CD4-positive, CD25-positive, alpha-beta regulatory T cell (primary cell): ENCODE data around the gene TMEM131L. TPM values are rescaled to one million over a fixed set of nuclear protein-coding genes. Genes with fewer than 3 reads are reported as not detected.

Experiments used
- ATAC-seq, 2 donors: fragments of 150-1000 bp; cut with Tn5 transposase; one replicate each; pipeline ENCODE4 v1.10.0; 2021; ENCODE audit warnings: low read depth in 2 of 2, moderate number of reproducible peaks in 2 of 2, moderate library complexity in 1 of 2
- DNase-seq, 3 donors: peaks; one replicate each; pipeline versions ENCODE4 v3.0.0 to v3.0.0-alpha.2; 2012 to 2022; ENCODE audit warnings: mixed read lengths in 1 of 3
- H3K27ac ChIP-seq: one replicate; pipeline ENCODE4 v1.7.0; 2013; ENCODE audit warnings: mild to moderate bottlenecking, low read length; ENCODE audit not compliant: insufficient read depth, poor library complexity, severe bottlenecking
- H3K27me3 ChIP-seq: one replicate; pipeline ENCODE4 v1.7.0; 2013; ENCODE audit warnings: low read length; ENCODE audit not compliant: control insufficient read depth, insufficient read depth
- H3K36me3 ChIP-seq: one replicate; pipeline ENCODE4 v1.7.0; 2013; ENCODE audit warnings: mild to moderate bottlenecking, low read length, moderate library complexity; ENCODE audit not compliant: control insufficient read depth, insufficient read depth
- H3K4me1 ChIP-seq: 2 replicates; pipeline ENCODE4 v1.7.0; 2013; ENCODE audit warnings: mild to moderate bottlenecking, low read length; ENCODE audit not compliant: insufficient read depth, control insufficient read depth, poor library complexity, severe bottlenecking
- H3K4me3 ChIP-seq: one replicate; pipeline ENCODE4 v1.7.0; 2013; ENCODE audit warnings: low read depth, mild to moderate bottlenecking, low read length, moderate library complexity
- H3K9me3 ChIP-seq, 2 experiments: 1 replicate in 1 of 2; 2 replicates in 1 of 2; pipeline ENCODE4 v1.7.0; 2013; ENCODE audit warnings: low read length in 2 of 2, mild to moderate bottlenecking in 1 of 2, moderate library complexity in 1 of 2; ENCODE audit not compliant: control insufficient read depth in 2 of 2
- H3K27ac Mint-ChIP-seq, 3 donors: one replicate each; pipeline ENCODE4 v1.8.0; 2020 to 2022; ENCODE audit warnings: mild to moderate bottlenecking in 3 of 3, mixed read lengths in 3 of 3, moderate library complexity in 2 of 3
- H3K27me3 Mint-ChIP-seq: one replicate; pipeline ENCODE4 v1.8.0; 2022; ENCODE audit warnings: mild to moderate bottlenecking, mixed read lengths
- H3K36me3 Mint-ChIP-seq: one replicate; pipeline ENCODE4 v1.8.0; 2020; ENCODE audit warnings: mixed read lengths
- H3K4me1 Mint-ChIP-seq, 4 donors: one replicate each; pipeline ENCODE4 v1.8.0; 2020 to 2022; ENCODE audit warnings: mixed read lengths in 4 of 4, mild to moderate bottlenecking in 1 of 4
- H3K4me3 Mint-ChIP-seq, 4 donors: one replicate each; pipeline ENCODE4 v1.8.0; 2020 to 2022; ENCODE audit warnings: mild to moderate bottlenecking in 4 of 4, mixed read lengths in 4 of 4, moderate library complexity in 3 of 4
- H3K9me3 Mint-ChIP-seq, 7 donors: one replicate each; pipeline ENCODE4 v1.8.0; 2020 to 2022; ENCODE audit warnings: mixed read lengths in 7 of 7, mild to moderate bottlenecking in 3 of 7, moderate library complexity in 2 of 7
- polyA plus RNA-seq, 4 donors: library from polyadenylated mRNA; unstranded; fragments of 300-500 nt; fragmentation: Illumina TruSeq; gene quantifications; one replicate each; pipeline ENCODE4 v1.2.3, GENCODE V29; 2021
- total RNA-seq: library from RNA; stranded (reverse); gene quantifications from one replicate; pipeline ENCODE4 v1.2.3, GENCODE V29; 2022

The TMEM131L gene
- total and polyA plus RNA-seq, 5 donors from 2014 or later, result 35.5 to 86.4 (median 44.1) TPM

- peak; percentile 85 for ATAC-seq
- Mint-ChIP-seq H3K4me3 (peak overlapping the region; percentile 40 to 92 (median 84)), H3K9me3 (no peaks in the 10 kb centered on the region), H3K27ac (peak overlapping the region; percentile 85 to 98 (median 93)), H3K36me3 (no peaks in the 10 kb centered on the region), H3K27me3 (no peaks in the 10 kb centered on the region), H3K4me1 (peaks cover 11 to 40% (median 21%) of the 10 kb centered on the region in 4 donors)
- H3K4me1 ChIP-seq, result peaks cover 24% of the 10 kb centered on the region
- H3K36me3 ChIP-seq, result no peaks in the 10 kb centered on the region
- DNase-seq, result peak in 2 of 3 donors; percentile 60 to 82
- H3K27ac ChIP-seq, result peak overlapping the region; percentile 80
- H3K9me3 ChIP-seq, result no peaks in the 10 kb centered on the region
- H3K27me3 ChIP-seq, result no peaks in the 10 kb centered on the region
- H3K4me3 ChIP-seq, result peak overlapping the region; percentile 84
These were observed 27.0 kb upstream of the TMEM131L start for GRCh38 chr4:153438916-153439756.

DNA sequence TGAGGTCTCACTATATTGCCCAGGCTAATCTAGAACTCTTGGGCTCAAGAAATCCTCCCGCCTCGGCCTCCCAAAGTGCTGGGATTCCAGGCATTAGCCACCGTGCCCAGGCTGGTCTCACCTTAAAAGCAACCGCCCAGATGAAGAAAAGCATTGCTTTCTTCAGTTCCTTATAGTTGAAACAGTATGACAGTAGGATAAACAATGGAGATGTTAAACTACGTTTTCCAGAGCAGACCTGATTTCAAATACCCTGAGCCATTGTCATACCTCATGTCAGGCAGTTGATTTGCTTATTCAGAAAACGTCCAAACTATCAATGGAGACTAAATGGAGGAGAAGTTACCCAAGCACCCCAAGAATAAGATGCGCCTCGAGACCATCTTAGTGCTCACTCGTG lies 26.3 kb upstream of the TMEM131L start:
- H3K4me3 Mint-ChIP-seq, result peak overlapping the region in 3 of 4 donors; percentile 15 to 85 (median 83)
- Histone ChIP-seq H3K36me3 (no peaks in the 10 kb centered on the region), H3K4me1 (peaks cover 19% of the 10 kb centered on the region), H3K9me3 (no peaks in the 10 kb centered on the region), H3K27me3 (no peaks in the 10 kb centered on the region), H3K4me3 (peak overlapping the region; percentile 31), H3K27ac (no peak overlapping the region)
- no peak for ATAC-seq
- H3K4me1 Mint-ChIP-seq, result peaks cover 11 to 34% (median 17%) of the 10 kb centered on the region in 4 donors
- no peaks in the 10 kb centered on the region for H3K9me3 Mint-ChIP-seq
- H3K36me3 Mint-ChIP-seq, result no peaks in the 10 kb centered on the region
- no peaks in the 10 kb centered on the region for H3K27me3 Mint-ChIP-seq
- peak overlapping the region in 1 of 3 donors; percentile 93 for H3K27ac Mint-ChIP-seq
- DNase-seq, result no peak

DNA sequence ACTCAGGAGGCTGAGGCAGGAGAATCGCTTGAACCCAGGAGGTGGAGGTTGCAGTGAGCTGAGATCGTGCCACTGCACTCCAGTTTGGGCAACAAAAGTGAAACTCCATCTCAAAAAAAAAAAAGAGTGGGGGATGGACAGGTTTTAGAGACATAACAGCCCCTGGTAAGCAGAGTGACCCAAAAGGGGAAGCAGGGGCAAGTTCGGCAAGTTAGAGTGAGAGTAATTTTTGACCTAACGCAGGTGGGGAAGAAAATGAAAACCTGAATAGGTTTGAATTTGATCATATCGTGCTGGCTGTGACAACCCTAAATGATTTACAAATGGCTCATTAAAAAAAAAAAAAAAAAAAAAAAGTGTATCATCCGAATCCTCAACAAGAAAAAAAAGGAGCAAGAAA lies 25.7 kb upstream of the TMEM131L start:
- Mint-ChIP-seq H3K4me3 (peak overlapping the region in 2 of 4 donors; percentile 29 to 78), H3K27me3 (no peaks in the 10 kb centered on the region), H3K9me3 (no peaks in the 10 kb centered on the region), H3K4me1 (peaks cover 11 to 34% (median 17%) of the 10 kb centered on the region in 4 donors), H3K27ac (no peak overlapping the region), H3K36me3 (no peaks in the 10 kb centered on the region)
- Histone ChIP-seq H3K27ac (no peak overlapping the region), H3K36me3 (no peaks in the 10 kb centered on the region), H3K4me1 (peaks cover 19% of the 10 kb centered on the region), H3K27me3 (no peaks in the 10 kb centered on the region), H3K9me3 (no peaks in the 10 kb centered on the region), H3K4me3 (no peak overlapping the region)
- ATAC-seq (no peak), DNase-seq (no peak)

GRCh38 chr4:153447175-153447905 lies 18.8 kb upstream of the TMEM131L start:
- peak overlapping the region in 1 of 3 donors; percentile 49 for H3K27ac Mint-ChIP-seq
- Histone ChIP-seq H3K27me3 (no peaks in the 10 kb centered on the region), H3K4me3 (no peak overlapping the region), H3K9me3 (no peaks in the 10 kb centered on the region), H3K27ac (no peak overlapping the region), H3K4me1 (peaks cover 14% of the 10 kb centered on the region), H3K36me3 (no peaks in the 10 kb centered on the region)
- ATAC-seq (no peak), DNase-seq (no peak)
- no peak overlapping the region for H3K4me3 Mint-ChIP-seq
- no peaks in the 10 kb centered on the region for H3K27me3 Mint-ChIP-seq
- peaks cover 0 to 1% (median 0%) of the 10 kb centered on the region in 7 donors for H3K9me3 Mint-ChIP-seq
- H3K4me1 Mint-ChIP-seq, result peaks cover 8 to 30% (median 16%) of the 10 kb centered on the region in 4 donors
- no peaks in the 10 kb centered on the region for H3K36me3 Mint-ChIP-seq

DNA sequence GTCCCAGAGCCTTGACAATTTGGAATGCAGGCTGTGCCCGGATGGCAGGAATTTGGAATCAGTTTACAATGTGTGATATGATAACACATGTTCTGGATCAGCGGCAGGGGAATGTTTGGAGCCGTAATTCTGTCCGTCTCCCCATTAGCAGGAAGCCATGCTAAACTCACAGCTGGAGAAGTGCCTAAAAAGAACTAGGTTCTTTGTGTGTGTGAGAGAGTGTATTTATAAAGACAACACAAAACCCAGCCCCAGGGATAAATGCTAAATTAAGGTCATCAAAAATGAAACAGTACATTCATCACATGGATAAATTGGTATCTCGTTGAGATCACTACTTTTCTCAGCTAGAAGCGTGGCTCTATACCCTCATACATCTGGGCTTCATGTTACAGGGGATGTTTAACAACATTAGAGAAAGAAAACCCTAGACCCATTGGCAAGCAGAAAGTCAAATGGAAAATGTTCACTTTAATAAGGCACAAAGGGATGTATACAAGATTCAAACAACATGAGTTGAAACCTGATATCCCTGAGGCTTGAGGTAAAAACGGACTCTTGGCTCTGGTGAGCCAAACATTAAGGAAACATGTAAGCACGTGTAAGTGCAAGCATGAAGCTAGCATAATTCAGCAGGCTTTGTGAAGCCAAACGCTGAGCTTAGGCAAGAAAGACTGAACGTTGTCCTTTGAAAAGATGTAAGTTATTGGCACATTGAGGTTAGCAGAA lies 18.0 kb upstream of the TMEM131L start:
- Histone ChIP-seq H3K36me3 (no peaks in the 10 kb centered on the region), H3K27ac (no peak overlapping the region), H3K4me3 (no peak overlapping the region), H3K27me3 (no peaks in the 10 kb centered on the region), H3K9me3 (no peaks in the 10 kb centered on the region), H3K4me1 (peaks cover 14% of the 10 kb centered on the region)
- Mint-ChIP-seq H3K4me1 (peaks cover 8 to 29% (median 18%) of the 10 kb centered on the region in 4 donors), H3K9me3 (peaks cover 0 to 1% (median 0%) of the 10 kb centered on the region in 7 donors), H3K36me3 (no peaks in the 10 kb centered on the region), H3K27ac (peak overlapping the region in 1 of 3 donors; percentile 32), H3K27me3 (no peaks in the 10 kb centered on the region), H3K4me3 (no peak overlapping the region)
- DNase-seq (no peak), ATAC-seq (no peak)

DNA sequence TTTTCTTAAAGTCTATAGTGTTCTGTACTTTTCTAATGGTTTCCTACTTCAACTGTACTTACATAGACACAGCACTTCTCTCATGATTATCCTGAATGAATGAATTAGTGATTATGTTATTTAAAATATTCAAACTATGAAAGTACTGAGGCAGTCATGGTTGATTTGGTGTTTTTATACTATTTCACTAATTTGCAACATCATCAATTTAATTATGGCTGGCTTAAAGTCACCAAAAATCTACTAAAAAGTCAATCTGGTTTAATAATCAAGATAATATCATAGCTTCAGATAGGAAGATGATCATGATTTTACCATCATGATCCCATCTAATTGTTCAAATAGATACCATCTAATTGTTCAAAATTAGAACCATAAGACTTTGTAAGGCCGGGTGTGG lies 16.8 kb upstream of the TMEM131L start:
- H3K27ac ChIP-seq, result no peak overlapping the region
- DNase-seq (no peak), ATAC-seq (no peak)
- Mint-ChIP-seq H3K36me3 (no peaks in the 10 kb centered on the region), H3K27ac (peak overlapping the region in 2 of 3 donors; percentile 31 to 95), H3K4me3 (peak overlapping the region in 1 of 4 donors; percentile 4), H3K27me3 (no peaks in the 10 kb centered on the region), H3K9me3 (peaks cover 0 to 1% (median 0%) of the 10 kb centered on the region in 7 donors), H3K4me1 (peaks cover 8 to 35% (median 18%) of the 10 kb centered on the region in 4 donors)
- no peak overlapping the region for H3K4me3 ChIP-seq
- H3K27me3 ChIP-seq, result no peaks in the 10 kb centered on the region
- peaks cover 14% of the 10 kb centered on the region for H3K4me1 ChIP-seq
- no peaks in the 10 kb centered on the region for H3K9me3 ChIP-seq
- H3K36me3 ChIP-seq, result no peaks in the 10 kb centered on the region

- H3K27me3 ChIP-seq, result no peaks in the 10 kb centered on the region
- DNase-seq, result peak in 1 of 3 donors; percentile 60
- H3K36me3 ChIP-seq, result no peaks in the 10 kb centered on the region
- H3K27ac ChIP-seq, result peak overlapping the region; percentile 63
- Mint-ChIP-seq H3K27me3 (no peaks in the 10 kb centered on the region), H3K4me3 (peak overlapping the region in 3 of 4 donors; percentile 27 to 83 (median 66)), H3K4me1 (peaks cover 8 to 35% (median 18%) of the 10 kb centered on the region in 4 donors), H3K27ac (peak overlapping the region; percentile 78 to 95 (median 88)), H3K36me3 (no peaks in the 10 kb centered on the region), H3K9me3 (peaks cover 0 to 1% (median 0%) of the 10 kb centered on the region in 7 donors)
- H3K9me3 ChIP-seq, result no peaks in the 10 kb centered on the region
- H3K4me3 ChIP-seq, result peak overlapping the region; percentile 49
- ATAC-seq, result peak; percentile 59 to 62
- peaks cover 14% of the 10 kb centered on the region for H3K4me1 ChIP-seq
These were observed 15.6 kb upstream of the TMEM131L start for GRCh38 chr4:153450544-153450917.
